Activated CD4-positive, alpha-beta T cell treated with anti-CD3 and anti-CD28 coated beads for 4 hours (primary cell): ENCODE data around the gene ZNF286A.
"Not testable (repeated sequence)": the region's sequence is repeated elsewhere in the genome, so short reads cannot be mapped to it uniquely, and the experiment has no call there.

Experiments
- DNase-seq, 2 donors: peaks; one replicate each; pipeline ENCODE4 v3.0.0-alpha.2; 2020

Gene ZNF286A

DNA sequence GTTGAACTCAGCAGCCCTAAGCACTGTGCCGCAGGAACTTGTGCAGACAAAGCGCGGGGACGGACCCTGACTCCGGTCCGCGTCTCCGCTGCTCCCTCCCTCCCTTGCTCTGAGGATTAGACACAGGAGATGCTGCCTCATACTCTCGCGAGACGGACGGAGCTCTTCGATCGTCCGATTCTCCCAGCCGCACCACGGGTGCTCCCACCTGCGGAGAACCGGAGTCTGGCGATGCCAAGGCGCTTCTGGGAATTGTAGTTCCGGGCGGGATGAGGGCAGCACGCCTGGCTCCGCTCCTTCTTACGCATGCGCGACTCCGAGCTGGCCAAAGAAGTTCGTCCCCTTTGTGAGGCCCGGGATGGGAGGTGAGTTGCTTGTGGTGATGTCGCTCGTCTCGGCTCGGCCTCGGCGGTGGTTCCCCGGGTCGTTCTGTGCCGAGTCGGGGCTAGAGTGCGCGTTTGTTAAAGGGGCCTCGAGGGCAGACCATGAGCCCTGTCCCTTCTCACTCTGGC, at the start of gene ZNF286A:
Gene ZNF286A, plus strand, starts transcription at position 340 of the 512 bp plus-strand sequence. CDS start 578 bp downstream, outside the sequence.
- peak; percentile 90 to 97 for DNase-seq

GRCh38 chr17:15649861-15650421, 49.6 kb upstream of the ZNF286A start:
- no peak for DNase-seq

- DNase-seq = no peak
These were observed 48.6 kb upstream of the ZNF286A start for GRCh38 chr17:15650741-15651582.

GRCh38 chr17:15651583-15652110, 47.9 kb upstream of the ZNF286A start:
- no peak for DNase-seq

- no peak for DNase-seq
These were observed 46.6 kb upstream of the ZNF286A start for GRCh38 chr17:15652960-15653359.

- not testable (repeated sequence) for DNase-seq
These were observed 45.2 kb upstream of the ZNF286A start for GRCh38 chr17:15654401-15654800.

DNA sequence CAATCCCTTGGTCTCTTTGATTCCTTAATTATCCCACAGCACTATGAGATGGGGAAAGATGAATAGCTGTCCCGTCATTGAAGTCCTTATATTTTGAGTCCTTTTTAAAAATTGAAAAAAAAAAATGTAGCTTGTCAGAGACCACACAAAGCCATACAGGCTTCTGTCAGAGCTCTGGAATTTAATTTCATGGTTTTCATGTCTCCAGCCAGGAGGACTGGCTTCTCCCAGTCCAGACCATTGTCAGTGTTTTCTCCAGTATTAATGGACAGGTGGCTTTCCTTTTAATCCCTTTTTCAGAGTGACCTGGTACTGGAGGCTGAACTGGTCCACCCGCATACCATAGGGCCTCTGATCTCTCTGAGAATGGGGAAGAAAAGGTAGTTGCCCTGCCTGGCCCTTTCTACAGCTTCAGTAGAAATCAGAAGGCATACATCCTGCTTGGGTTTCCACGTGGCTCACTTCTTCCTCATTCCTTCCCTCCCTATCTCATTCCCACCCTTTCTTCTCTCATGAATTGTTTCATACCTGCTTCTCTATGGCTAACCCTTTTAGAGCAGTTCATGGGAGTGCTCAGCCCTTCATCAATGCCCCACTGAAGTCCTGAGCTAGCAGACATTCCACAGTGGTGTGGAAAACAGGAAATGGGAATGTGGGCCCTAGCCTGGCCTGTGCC, 44.5 kb upstream of the ZNF286A start:
- no peak for DNase-seq

DNA sequence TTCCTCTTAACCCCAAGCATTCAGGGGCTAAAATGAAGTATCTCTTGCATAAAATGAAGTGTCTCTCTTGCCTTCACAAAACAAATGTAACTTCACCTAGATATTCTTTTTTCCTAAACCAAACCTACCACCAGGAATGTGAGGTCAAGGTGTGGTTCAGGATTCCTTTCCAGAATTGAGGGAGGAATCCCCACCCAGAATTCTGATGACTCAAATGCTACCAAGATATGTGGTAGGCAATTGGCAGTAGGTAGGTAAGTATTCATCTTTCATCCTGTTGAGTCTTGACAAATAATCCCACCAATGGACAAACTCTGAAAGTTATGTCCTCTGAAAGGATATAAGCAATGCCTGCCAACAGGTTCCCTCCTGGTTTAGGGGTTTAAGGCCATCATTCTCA, 41.7 kb upstream of the ZNF286A start:
- no peak for DNase-seq

- DNase-seq = no peak
These were observed 41.3 kb upstream of the ZNF286A start for GRCh38 chr17:15658296-15658695.

DNA sequence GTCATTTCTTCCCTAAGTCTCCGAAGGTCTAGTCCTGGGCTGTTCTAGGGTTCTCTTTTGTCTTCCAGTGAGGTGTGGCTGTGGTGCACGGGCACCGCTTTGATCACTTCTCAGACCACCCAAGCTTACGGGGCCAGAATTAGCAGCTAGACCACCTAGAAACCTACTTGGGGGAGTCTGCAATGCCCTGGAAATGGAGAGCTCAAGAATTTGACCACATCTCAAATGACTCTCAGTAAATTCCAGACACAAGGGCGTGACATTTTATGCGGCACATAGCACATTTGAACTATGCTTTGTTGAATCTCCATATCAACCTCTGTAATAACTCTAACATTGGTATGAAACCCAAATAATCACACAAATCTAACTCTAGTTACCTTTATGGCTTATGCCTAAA, 40.3 kb upstream of the ZNF286A start:
- no peak for DNase-seq

DNA sequence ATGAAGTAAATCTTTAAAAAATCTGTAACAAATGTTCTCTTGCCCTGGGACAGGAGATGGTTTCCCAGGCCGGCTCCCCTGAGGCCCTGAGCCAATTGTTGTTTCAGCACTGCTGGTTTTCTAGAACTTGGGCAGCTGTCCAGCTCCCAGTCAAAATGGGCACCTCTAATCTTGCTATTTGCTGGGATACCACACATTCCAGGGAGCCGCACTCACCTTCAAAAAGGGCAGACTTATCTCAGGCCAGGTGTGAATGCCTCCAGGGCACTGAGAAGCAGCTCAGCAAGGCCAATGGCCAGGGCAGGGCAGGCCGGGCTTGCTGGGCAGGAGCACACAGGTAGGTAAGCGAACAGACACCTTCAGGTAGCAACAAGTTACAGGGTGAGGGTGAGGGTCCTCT, 39.9 kb upstream of the ZNF286A start:
- no peak for DNase-seq

GRCh38 chr17:15660077-15660476, 39.5 kb upstream of the ZNF286A start:
- no peak for DNase-seq

DNA sequence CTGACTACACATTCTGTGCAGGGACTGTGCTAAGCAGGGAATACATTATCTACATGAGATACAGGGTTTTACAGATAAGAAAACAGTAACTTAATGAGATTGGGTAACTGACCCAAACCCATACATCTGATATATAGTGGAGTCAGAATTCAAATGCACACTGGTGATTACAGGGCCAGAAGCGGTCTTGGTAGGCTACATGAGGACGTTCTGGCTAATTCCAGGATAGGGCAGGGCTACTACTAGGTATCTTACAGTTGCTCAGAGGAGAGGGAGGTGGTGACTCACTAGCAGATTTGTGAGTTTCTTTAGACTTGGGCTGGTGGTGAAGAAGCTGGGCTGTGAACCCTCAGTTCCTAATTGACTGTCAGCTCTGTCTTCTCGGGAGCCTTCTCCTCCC, 36.9 kb upstream of the ZNF286A start:
- DNase-seq = no peak

- DNase-seq = no peak
These were observed 36.4 kb upstream of the ZNF286A start for GRCh38 chr17:15663176-15663575.

DNA sequence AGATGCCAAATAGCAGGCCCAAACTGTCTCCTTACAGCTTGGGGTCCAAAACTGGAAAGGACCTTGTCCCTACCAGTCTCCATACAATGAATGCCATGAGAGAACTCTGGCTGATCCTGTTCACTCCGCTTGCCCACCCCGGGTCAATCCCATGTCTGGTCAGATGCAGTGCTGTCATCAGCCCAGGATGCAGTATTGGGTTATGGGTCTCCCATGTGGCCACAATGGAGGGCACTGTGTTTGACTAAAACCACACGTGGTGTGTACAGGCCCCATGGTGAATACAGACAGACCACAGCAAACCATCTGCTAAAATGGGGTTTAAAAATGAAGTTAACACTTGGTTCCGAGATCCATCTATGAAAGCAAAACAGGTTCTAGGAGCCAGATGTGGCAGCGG, 35.9 kb upstream of the ZNF286A start:
- DNase-seq = no peak

- not testable (repeated sequence) for DNase-seq
These were observed 30.0 kb upstream of the ZNF286A start for GRCh38 chr17:15669526-15669925.

GRCh38 chr17:15674640-15675039, 24.9 kb upstream of the ZNF286A start:
- not testable (repeated sequence) for DNase-seq

DNA sequence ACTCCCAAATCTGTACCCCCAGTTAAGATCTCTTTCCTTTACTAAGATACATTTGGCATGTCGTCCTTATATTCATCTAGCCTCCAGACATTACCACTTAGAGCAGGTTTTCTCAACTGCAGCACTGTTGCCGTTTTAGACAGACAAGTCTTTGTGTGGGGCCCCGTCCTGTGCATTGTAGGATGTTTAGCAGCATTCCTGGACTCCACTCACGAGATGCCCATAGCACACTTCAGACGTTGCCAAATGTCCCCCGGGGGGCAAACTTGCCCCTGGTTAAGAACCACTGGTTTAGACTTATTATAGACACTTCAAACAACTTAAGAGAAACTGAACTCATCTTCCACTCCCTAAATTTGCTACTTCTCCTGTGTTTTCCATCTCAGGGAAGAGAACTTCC, 23.6 kb upstream of the ZNF286A start:
- not testable (repeated sequence) for DNase-seq

DNA sequence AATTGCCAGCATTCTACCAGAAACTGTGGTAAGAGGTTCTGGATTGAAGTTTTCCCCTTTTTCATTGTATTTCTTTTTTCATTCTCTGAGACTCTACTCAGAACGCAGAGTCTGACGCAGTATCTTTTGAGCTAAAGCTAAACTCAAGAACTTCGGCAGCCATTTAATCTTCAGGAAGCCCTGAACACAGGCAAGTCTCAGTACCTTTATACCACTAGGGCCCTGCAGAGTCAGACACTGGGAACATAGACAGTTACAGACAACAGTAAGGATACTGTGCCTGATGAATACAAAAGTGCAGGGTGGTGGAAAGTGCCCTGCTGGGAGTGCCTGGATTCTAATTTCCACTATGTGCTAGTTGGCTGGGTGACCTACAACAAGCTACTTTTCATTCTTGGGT, 16.4 kb upstream of the ZNF286A start:
- DNase-seq = not testable (repeated sequence)

GRCh38 chr17:15683824-15684478, 15.6 kb upstream of the ZNF286A start, which contains the start of gene TRIM16:
TSS of gene TRIM16 (minus strand) at chr17:15684311. CDS start at chr17:15651609, 32,702 bp downstream.
- DNase-seq = peak; percentile 74 to 78

- not testable (repeated sequence) for DNase-seq
These were observed 12.1 kb upstream of the ZNF286A start for GRCh38 chr17:15687494-15687893.

GRCh38 chr17:15698967-15699366, 585 bp upstream of the ZNF286A start:
- not testable (repeated sequence) for DNase-seq

DNA sequence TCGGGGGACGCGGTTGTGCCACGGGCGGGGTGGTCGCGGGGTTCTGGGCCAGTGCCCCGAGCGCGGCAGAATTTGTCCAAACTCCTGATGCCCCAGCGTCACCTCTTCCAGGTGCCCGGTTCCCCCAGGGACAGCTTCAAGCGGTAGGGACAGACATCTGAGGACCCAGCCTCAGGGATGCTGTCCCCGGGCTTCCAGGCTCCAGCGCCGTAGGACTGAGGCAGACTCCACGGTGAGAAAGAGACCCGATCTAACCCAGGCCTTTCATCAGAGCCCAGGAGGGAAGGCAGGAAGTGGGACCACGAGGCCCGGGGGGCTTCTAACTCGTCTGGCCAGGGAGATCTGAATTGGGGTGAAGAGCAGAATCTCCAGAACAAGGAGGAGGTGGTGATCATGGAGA, 385 bp downstream of the ZNF286A start:
- DNase-seq = not testable (repeated sequence)
